Measurements from ENCODE around the gene ZDHHC7.
"Not testable (repeated sequence)": the region's sequence is repeated elsewhere in the genome, so short reads cannot be mapped to it uniquely, and the experiment has no call there.

ZDHHC7 gene

DNA sequence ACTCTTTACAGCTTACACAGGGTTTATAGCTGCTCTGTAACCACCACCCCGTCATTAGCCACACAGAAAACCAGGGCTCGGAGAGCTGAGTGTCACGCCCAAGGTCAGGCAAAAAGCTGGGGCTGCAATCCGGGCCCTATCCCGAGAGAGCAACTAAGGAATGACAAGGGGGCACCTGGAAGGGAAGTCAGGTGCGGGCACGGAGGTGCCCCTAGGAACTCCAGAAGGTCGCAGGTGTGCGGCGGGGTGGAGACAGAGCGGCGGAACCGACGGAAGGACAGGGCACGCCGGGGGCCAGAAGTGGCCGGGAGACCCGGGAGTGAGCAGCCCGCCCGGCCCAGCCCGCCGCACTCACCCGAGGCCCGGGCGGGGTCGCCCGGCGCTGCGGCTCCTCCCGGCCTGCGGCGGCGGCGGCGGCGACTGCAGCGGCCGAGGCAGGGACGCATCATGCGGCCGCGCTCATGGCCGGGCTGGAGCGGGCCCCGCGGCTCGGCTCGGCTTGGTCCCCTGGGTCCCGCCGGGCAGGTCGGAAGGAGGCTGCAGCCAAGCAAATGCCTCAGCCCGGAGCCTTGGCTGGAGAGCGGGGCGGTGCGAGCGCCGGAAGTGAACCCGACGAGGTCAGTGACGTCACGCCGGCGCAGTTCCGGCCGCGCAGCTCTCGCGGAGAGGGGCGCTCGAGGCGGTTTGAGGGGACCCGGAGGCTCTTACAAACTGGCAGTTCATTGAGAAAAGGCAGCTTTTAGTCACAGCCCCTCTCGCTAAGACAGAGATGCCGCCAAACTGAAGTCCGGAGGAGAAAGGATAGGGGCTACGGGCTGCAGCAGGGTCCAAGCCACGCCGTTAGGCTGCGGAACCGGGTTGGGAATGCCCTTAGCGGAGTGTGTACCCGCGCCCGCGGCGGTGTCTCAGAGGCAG is at the start of gene ZDHHC7:
Gene ZDHHC7, minus strand, starts transcription at position 605 of the 915 bp plus-strand sequence. CDS start 20,917 bp downstream, outside the sequence.
- DNase-seq: peak; percentile 97

DNA sequence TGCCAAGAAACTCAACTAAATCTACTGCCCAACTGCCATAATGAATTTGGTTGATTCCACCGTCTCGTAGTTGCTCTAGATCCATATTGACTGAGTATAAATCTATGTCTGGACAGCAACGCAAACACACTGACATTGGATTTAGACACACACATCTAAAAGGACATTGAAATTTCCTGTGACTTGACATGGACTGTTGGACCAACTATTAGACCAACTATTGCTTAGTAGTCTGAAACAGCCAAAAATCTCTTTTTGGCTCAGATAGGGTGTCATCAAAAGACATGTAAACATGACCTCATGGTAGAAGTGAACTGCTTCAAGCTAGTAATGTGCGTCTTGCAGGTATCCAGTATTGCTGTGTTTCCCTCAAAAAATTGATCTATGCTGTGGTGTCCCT is 47.6 kb upstream of the ZDHHC7 start:
- DNase-seq: no peak

DNA sequence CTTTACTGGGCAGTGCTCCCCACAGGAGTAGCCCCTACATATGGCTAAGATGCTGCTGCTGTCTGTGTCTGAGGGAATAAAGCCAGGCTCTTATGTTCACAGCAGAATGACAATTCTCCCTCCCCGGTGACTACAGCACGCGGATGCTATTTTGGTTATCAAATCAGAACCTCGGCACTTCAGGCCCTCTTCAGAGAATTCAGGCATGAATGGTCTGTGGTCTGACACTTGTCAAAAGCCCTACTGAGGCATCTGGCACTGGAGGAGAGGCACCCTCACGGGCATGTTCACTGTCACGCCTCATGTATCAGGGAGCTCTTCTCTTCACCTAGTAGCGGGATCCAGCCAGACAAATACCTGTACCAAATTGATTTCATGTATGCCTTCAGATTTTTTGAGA is 46.6 kb upstream of the ZDHHC7 start:
- no peak for DNase-seq

GRCh38 chr16:85057212-85057889 is 46.0 kb upstream of the ZDHHC7 start:
- no peak for DNase-seq

DNA sequence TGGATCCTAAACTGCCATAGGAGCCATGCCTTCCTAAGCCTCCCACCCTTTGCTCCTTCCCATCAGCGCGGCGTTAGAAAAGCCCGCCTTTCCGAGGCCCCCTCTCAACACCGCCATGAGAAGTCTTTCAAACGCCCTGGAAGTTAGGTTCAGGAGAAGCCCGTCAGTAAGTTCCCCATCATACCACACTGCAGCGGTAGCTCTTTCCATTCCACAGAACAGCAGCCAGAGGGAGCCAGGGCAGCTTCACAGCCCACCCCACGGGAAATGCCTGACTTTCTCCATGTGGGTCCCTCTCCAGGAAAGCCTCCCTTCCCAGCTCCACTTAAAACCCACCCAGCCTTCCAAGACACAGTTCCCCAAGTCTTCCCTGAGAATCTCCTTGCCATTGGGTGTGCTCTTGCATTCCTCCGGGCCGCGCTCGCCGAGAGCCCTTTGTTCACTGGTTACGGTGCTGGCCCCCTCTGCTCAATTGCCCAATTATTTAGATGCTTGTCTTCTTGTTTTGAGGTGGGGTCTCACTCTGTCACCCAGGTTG is 44.9 kb upstream of the ZDHHC7 start:
- DNase-seq: no peak

DNA sequence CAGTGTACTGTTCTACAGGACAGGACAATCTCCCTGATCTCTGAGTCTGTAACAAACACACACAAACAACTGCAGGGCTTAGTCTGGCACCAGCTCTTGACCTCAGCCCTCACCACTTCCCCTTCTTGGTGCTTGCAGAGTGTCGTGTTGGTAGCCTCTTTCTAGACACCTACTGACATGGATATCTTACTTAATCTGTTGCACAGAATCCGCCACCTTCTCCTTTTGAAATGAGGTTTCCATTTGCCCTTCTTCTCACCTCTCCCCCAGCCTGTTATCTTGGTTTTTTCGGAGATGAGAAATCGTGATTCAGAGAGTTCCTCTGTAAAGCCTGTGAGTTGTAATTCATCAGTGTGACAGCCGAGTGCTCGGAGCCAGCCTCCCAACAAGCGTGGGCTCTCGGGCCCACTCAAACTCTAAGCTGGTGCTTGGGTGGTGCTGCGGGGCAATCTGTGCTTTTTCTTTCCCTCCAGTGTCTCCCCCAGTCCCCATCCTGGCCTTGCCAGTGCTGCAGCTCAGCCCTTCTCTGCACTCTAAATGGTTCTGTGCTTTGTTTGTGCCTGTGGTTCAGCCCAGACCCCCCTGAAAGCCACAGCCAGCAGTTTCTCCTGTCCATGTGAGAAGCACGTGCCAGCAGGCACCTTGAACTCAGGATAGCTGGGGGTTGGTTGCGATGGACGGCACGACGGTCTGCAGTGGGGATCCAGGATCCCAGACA is 44.3 kb upstream of the ZDHHC7 start:
- DNase-seq: no peak

GRCh38 chr16:85054948-85055492 is 43.7 kb upstream of the ZDHHC7 start:
- no peak for DNase-seq

GRCh38 chr16:85054321-85054720 is 43.0 kb upstream of the ZDHHC7 start:
- DNase-seq: not testable (repeated sequence)

DNA sequence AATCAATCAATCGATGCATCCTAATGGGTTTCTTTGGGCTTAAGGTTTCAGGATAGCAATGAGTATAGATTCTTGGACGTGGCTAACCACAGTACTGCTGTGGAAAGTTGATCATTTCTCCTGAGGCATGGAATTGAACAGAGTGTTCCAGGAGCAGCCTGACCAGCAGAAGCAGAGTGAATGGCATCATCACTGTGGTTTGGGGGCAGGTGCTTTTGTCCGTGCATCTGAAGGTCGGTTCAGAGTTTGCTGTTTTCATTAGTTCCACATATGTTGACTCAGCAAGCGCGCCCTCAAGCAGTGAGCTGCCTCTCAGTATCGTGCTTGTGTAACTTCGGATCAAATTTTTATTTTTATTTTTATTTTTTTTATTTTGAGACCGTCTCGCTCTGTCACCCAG is 41.2 kb upstream of the ZDHHC7 start:
- DNase-seq: no peak

GRCh38 chr16:85051683-85052082 is 40.3 kb upstream of the ZDHHC7 start:
- no peak for DNase-seq

DNA sequence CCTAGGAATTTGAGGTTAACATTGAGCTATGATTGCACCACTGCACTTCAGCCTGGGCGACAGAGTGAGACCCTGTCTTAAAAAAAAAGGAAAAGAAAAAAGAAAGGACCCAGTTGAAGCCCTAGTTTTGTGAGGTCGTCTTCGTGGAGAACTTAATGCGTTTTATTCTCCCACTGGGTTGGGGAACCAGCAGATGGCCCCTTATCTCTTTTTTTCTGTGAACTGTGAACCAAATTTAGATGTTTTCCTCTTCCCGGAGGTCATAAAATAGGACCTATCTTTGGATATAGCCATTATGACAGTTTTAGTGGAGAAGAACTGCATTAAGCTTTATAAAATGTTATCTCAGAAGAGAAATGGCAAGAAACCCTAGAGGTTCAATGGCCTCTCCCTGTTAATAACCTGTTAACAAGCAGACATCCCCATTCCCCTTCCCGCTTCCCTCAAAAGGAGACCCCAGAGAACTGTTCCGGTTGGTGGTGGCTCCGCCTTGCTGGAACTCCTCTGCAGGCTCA is 39.8 kb upstream of the ZDHHC7 start:
- no peak for DNase-seq

GRCh38 chr16:85049706-85050305 is 38.5 kb upstream of the ZDHHC7 start:
- DNase-seq: no peak

DNA sequence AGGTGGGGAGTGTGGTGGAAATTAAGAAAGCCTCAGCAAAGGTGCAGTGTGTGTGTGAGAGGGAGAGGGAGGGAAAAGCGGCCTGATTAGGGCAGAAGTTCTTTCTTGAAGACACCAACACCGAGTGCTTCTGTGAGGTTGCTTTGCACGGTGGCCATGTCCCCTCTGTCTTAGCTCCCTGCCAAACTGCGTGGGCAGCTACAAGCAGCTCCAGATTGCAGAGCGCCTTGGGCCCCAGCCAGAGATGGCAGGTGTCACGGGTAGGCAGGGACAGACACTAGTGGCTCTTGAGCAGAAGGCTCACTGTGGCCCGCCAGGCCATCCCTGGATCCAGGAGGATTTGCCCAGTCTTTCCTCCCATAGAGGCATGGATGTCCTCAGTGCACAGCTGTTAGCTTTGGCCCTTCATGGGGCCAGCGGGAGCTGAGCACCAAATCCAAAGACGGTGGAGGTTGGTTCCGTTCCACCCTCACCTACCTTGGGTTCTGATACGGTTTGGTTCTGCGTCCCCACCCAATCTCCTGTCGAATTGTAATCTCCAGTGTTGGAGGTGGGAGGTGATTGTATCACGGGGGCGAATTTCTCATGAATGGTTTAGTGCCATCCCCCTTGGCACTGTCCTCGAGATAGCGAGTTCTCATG is 37.7 kb upstream of the ZDHHC7 start:
- DNase-seq: no peak

- no peak for DNase-seq
Measured at GRCh38 chr16:85047867-85048455, 36.6 kb upstream of the ZDHHC7 start.

GRCh38 chr16:85046931-85047866 is 35.9 kb upstream of the ZDHHC7 start:
- DNase-seq: no peak

DNA sequence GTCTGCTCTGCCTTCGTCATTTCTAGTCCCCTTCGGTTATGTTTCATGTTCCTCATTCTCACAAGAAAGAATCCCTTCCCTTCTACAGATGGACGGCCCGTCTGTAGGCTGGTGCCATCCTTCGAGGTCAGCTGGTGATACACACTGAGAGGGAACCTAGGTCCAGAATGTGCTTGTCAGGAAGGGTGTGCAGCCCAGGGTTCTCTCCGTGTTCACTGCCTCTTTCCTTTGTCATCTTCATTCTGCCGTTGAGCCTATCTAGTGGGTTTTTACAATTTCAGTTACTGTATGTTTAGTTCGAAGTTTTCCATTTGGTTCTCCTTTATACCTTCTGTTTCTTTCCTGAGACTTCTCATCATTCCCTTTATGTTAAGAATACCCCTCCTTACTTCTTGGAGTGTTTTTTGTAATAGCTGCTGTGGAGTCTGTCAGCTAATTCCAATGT is 35.2 kb upstream of the ZDHHC7 start:
- DNase-seq: no peak

DNA sequence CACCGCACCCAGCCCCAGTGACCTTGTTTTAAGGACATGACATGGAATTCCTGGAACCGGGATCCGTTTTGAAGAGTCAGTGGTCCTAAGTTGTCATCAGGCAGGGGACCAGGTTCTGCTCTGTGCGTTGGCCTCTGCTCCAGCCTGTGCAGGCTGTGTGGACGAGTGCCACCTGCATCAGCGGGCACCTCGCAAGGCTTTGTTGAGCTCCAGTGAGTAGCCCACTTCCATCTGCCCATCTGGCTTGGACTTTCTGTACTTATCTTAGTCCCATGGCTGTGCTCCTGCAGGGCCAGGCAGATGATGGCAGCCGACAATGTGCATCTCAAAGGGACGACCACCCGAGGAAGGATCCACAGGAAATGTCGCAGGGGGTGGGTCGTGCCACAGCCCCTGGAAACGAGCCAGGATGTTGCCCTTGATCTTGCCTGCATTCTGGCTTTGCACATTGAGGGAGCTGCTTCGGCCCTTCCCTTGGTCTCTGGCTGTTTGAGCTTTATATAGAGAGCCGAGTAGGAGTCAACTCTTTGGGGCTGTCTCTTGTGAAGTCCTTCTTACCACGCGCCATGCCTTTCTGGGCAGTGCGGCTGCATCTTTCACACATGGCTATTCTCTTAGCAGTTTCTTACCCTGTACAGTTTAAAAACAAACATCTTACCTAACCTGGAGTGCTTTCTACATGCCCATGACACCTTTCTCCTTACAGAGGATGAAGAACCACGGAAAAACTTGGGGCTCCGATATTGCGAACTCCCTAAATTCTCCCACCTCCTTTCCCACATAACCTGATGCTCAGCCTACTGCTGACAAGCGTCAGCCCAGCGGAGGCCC is 34.5 kb upstream of the ZDHHC7 start:
- no peak for DNase-seq

GRCh38 chr16:85045077-85045476 is 33.7 kb upstream of the ZDHHC7 start:
- no peak for DNase-seq

DNA sequence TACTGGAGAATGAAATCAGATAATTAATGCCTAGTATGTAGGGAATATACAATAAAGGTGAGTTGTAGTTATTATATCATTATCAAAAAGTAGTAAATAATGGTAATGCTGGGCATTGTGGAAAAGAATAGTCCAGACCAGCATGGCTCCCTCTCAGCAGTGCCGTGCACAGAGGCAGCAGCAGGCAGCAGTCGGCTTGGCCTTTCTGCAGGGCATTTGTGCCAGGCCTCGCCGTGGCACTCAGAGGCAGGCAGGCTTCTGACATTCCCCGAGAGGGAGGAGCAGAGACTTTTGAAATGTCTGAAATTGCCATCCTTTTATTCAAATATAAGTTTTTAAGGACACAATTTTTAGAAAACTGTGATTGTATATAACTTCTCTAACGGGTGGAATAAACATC is 31.3 kb upstream of the ZDHHC7 start:
- no peak for DNase-seq

Measured in eye (tissue), 1 donor.